SIG-M5 treated with dmso at 0.1 percent for 504 hours (cell line): ENCODE results near the gene PDIA2.

Source experiments
- DNase-seq: peaks from one replicate; lab custom pipeline; 2025; ENCODE audit not compliant: unreplicated experiment; lab: John Stamatoyannopoulos, UW

Gene PDIA2

GRCh38 chr16:296806-297510 is 14.0 kb downstream of the PDIA2 start:
- no peak for DNase-seq

- DNase-seq = no peak
Measured at GRCh38 chr16:297832-298231, 14.9 kb downstream of the PDIA2 start.

- DNase-seq = no peak
Measured at GRCh38 chr16:301235-301634, 18.3 kb downstream of the PDIA2 start.

DNA sequence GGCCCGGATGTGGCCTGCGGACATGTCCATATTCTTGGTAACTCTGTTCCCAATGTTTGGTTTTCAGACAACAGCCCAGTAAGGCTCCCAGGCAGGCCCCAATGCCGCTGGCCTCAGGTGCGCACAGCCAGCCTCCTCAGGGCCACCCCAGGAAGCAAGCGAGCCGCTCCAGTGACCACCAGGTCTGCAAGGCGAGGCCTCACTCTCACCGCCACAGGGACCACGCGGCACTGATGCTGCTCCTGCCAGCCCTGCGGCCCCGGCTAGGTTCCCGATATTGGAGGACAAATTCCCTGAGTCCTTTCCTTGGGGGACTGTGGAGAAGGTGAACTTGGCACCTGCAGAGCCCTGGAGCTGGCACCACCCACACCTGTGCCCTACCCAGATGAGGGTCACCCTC is 19.0 kb downstream of the PDIA2 start:
- DNase-seq = no peak

- DNase-seq = no peak
Measured at GRCh38 chr16:303760-304505, 21.0 kb downstream of the PDIA2 start.

DNA sequence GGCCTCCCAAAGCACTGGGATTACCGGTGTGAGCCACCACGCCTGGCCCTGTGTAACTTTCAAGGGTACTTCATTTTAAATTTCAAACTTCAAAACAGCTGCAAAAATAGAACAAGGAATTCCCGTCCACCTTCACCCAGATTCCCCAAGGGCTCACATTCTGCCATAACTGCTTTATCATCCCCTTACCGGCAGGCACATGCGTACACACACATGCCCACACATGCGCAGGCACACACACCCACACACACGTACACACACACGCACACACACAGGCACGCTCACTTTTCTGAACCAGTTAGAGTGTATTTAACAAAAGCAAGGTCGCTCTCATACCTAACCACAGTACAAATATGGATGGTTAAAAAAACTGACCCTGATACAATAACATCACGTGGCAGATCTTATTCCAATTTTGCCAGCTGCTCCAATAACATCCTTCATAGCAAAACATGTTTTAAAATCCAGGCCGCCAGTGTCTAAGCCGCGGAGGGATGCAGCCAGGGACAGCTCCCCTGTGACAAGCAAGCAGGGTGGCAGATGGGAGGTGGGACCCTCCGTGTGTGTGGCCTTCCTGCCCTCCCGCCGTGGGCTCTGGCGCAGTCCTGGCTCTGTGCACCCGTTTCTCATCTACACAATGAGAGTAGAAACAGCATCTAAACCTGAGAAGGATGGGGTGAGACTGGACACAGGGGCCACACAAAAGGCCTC is 23.1 kb downstream of the PDIA2 start:
- no peak for DNase-seq

DNA sequence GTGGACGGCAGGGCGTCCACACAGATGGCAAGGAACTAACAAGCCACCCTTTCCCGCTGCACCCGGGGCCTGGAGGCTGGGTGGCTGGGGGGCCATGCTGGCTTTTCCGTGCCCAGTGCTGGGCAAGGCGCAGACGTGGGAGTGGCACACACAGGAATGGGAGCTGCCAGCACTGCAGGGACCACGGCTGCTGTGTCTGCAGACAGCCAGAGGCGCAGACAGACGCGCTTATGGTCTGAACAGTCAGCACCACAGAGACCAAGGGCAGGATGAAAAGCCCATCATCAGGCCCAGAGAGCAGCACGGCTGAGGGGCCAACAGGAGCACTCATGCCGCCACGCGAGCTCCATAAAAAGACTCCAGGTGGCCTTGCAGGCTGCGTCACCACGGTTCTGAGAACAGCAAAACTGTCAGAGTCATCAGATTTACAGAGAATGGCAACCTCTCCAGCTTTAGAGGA is 24.0 kb downstream of the PDIA2 start:
- DNase-seq = no peak

DNA sequence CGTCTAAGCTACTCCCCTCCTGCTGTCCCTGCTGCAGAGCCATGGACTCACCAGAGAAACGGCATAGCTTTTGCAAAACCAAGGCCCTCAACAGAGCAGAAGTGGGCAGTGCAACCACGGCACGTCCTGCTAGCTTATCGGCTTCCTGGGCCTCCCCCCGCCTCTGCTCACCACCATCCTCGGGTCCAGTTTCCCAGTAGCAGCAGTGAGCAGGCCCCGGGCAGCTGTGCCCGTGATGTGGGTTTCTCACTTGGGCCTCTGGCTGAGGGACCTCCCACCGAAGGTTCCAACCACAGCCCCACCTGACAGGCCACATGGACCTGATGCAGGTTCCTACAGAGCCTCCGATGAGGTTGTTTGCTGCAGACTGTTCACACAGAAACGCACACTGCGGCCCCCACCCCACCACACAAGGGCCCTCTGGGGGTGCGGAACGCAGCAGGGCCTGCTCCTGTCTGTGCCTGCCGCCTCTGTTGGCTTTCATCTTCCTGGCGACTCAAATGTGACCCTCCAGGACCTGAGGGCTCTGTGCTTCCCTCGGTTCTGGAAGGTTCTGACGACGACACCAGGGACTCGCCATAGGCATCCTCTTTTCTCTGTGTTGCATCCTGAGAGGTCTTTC is 24.8 kb downstream of the PDIA2 start:
- no peak for DNase-seq

- DNase-seq = no peak
Measured at GRCh38 chr16:309476-309875, 26.5 kb downstream of the PDIA2 start.

DNA sequence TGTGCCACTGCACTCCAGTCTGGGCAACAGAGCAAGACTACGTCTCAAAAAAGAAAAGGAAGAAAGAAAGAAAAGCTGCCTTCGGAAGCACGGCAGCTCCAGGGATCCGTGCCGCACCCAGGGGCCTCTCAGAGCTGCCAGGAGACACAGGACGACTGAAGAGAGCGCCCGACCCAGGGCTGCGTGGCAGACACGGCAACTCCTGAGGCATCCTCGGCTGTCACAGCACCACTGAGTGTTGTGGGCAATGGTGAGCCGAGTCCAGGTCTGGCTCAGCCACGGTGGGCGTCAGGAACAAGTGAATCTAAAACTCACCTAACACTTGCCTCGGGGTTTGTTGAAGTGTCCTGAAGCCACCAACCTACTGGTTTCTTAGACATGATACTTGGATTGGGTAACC is 28.8 kb downstream of the PDIA2 start:
- no peak for DNase-seq

- no peak for DNase-seq
Measured at GRCh38 chr16:314351-314750, 31.4 kb downstream of the PDIA2 start.

- no peak for DNase-seq
Measured at GRCh38 chr16:314795-315299, 31.9 kb downstream of the PDIA2 start.

- no peak for DNase-seq
Measured at GRCh38 chr16:316741-317464, 33.9 kb downstream of the PDIA2 start.

DNA sequence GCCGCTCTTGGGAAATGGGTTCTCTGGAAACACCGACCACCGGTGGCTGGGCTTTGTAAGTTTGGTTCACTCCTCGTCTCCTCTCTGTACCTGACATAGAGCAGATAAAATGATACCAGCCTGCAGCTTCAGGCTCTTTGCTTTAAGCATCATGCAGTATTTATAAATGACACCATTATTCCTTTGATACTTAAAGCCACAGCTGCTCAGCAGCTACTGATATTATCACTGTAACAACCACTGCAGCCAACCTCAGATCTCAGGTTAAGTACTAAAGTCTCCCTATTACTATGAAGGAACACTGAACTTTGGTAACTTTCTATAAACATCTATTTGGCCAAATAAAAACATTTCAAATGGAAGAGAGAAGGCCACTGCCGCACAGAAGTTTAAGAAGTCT is 34.6 kb downstream of the PDIA2 start:
- DNase-seq = no peak

- no peak for DNase-seq
Measured at GRCh38 chr16:318628-319027, 35.7 kb downstream of the PDIA2 start.

DNA sequence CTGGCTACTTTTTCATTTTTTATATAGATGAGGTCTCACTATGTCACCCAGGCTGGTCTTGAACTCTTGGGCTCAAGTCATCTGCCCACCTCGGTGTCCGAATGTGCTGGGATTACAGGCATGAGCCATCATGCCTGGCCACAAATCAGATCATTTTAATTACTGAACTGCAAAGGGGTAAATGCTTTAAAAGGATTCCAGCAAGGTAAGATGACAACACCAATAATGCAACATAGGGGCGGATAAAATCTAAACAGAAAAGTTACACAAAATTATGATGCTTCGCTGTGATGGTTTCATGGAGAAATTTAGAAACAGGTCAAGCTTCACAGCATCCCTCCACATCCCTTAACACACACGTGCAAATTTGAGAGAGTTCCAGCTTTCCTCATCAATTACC is 37.2 kb downstream of the PDIA2 start:
- DNase-seq = no peak

- DNase-seq = no peak
Measured at GRCh38 chr16:321532-321931, 38.6 kb downstream of the PDIA2 start.

- DNase-seq = no peak
Measured at GRCh38 chr16:322476-323143, 39.6 kb downstream of the PDIA2 start.

DNA sequence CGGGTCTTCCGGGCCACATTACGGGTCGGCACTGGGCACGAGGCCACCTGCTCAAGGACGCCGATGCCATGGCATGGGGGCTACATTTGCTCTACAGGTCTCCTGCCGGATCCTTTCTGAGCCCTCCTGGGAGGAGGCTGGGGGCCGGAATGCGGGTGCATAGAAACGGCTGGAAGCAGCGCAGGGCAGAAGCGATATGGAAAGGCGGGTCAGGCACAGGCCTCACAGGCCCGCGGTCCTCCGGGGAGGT is 41.2 kb downstream of the PDIA2 start:
- DNase-seq = no peak
